Measurements from ENCODE around the gene KMT2E. TPM values are rescaled to one million over a fixed set of nuclear protein-coding genes. Genes with fewer than 3 reads are reported as not detected.

KMT2E gene
- polyA plus RNA-seq, 1 experiment: 4.4 TPM

DNA sequence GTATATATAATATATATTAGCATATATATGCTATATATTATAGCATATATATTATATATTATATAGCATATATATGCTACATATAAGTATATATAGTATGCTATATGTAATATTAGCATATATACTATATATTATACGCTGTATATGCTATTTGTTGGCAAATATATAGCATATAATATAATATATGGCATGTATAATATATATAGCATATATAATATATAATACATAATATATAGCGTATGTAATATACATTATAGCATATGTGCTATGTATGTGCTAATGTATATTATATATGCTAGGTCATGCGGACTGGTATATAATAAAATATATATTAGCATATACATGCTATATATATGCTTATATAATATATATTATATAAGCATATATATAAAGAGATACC, 72.8 kb downstream of the KMT2E start:
- Histone ChIP-seq H3K36me3 (ENCODE audit: control insufficient read depth, insufficient read depth, low read length) (peaks cover 4% of the 10 kb centered on the region; the same call in 1 of the 2 replicates), H3K27me3 (ENCODE audit: control insufficient read depth, insufficient read depth, low read length) (no peaks in the 10 kb centered on the region), H3K4me3 (ENCODE audit: low read depth, low read length) (no peak overlapping the region)
- ChIA-PET CTCF (interaction anchor here (1.1 kb wide), 1 partner anchor 18 kb away, joined by 3 read pairs; no protein-coding TSS in a partner anchor), POLR2A (no interaction called here)
- no peak for DNase-seq (ENCODE audit: low read depth)
- no peak for TF ChIP-seq CTCF (IDR thresholded peaks at IDR 0.05; ENCODE audit: insufficient read depth, low read depth, low read length)

DNA sequence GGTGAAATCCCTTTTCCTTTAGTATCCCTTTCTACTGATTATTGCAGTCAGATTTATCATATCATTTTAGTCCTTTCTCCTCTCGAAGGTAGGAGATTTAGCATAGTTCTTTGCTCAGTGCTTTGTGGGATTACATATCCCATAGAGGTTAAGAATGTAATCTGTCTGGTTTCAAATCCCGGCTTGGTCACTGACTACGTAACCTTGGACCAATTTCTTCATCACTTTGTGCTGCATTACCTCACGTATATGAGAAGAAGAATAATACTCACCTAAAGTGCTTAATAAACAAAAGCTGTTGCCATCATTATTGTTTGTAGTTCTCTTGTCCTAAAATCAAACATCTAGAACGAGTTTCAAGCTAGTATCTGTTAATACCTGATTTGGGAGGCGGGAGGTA, 74.0 kb downstream of the KMT2E start:
- ChIA-PET CTCF (interaction anchor here (1.1 kb wide), 1 partner anchor 19 kb away, joined by 3 read pairs; no protein-coding TSS in a partner anchor), POLR2A (no interaction called here)
- Histone ChIP-seq H3K27me3 (ENCODE audit: control insufficient read depth, insufficient read depth, low read length) (no peaks in the 10 kb centered on the region), H3K36me3 (ENCODE audit: control insufficient read depth, insufficient read depth, low read length) (peaks cover 4% of the 10 kb centered on the region), H3K4me3 (ENCODE audit: low read depth, low read length) (no peak overlapping the region)
- no peak for TF ChIP-seq CTCF (IDR thresholded peaks at IDR 0.05; ENCODE audit: insufficient read depth, low read depth, low read length)
- no peak for DNase-seq (ENCODE audit: low read depth)

DNA sequence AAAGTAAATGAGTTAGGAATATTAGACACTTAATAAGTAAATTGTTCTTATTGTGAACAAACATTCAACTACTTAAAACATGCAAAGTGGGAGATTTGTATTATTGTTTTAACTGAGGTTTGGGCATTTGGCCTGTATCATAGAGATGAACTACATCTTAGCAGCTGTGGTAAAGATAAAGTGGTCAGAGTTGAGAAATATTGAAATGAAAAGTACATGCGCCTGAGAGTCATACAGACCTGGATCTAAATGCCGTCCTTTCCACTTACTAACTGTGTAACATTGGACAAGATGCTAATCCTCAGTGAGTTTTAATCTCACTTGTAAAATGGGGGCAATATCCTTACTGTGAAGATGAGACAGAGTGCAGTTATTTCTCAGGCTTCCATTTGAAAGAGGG, 74.5 kb downstream of the KMT2E start:
- Histone ChIP-seq H3K27me3 (ENCODE audit: control insufficient read depth, insufficient read depth, low read length) (no peaks in the 10 kb centered on the region), H3K4me3 (ENCODE audit: low read depth, low read length) (no peak overlapping the region), H3K36me3 (ENCODE audit: control insufficient read depth, insufficient read depth, low read length) (peaks cover 2% of the 10 kb centered on the region)
- CTCF ChIA-PET: no interaction called here
- POLR2A ChIA-PET: no interaction called here
- no peak for DNase-seq (ENCODE audit: low read depth)
- no peak for TF ChIP-seq CTCF (IDR thresholded peaks at IDR 0.05; ENCODE audit: insufficient read depth, low read depth, low read length)

GRCh38 chr7:105094966-105095365, 81.0 kb downstream of the KMT2E start:
- Histone ChIP-seq H3K27me3 (ENCODE audit: control insufficient read depth, insufficient read depth, low read length) (no peaks in the 10 kb centered on the region), H3K4me3 (ENCODE audit: low read depth, low read length) (no peak overlapping the region), H3K36me3 (ENCODE audit: control insufficient read depth, insufficient read depth, low read length) (peaks cover 1% of the 10 kb centered on the region)
- POLR2A ChIA-PET: no interaction called here
- CTCF ChIA-PET: no interaction called here
- DNase-seq (ENCODE audit: low read depth): no peak
- TF ChIP-seq CTCF (IDR thresholded peaks at IDR 0.05; ENCODE audit: insufficient read depth, low read depth, low read length): no peak

- ChIA-PET POLR2A (no interaction called here), CTCF (no interaction called here)
- no peak for TF ChIP-seq CTCF (IDR thresholded peaks at IDR 0.05; ENCODE audit: insufficient read depth, low read depth, low read length)
- DNase-seq (ENCODE audit: low read depth): no peak
- H3K27me3 ChIP-seq (ENCODE audit: control insufficient read depth, insufficient read depth, low read length): no peaks in the 10 kb centered on the region
- H3K4me3 ChIP-seq (ENCODE audit: low read depth, low read length): no peak overlapping the region
- H3K36me3 ChIP-seq (ENCODE audit: control insufficient read depth, insufficient read depth, low read length): no peaks in the 10 kb centered on the region; the same call in 1 of the 2 replicates
Measured at GRCh38 chr7:105096306-105096705, 82.3 kb downstream of the KMT2E start.

All from BJ (cell line).